GM10248 (cell line): ENCODE results near the gene GGTA1.

ENCODE experiments used
- CTCF ChIA-PET: fragments of 300-600 bp; sonication (Branson Sonifier 250); formaldehyde crosslinking; extraction: SDS; loops from one replicate; lab custom pipeline; 2021; ENCODE audit warnings: antibody characterized with exemption; lab: Yijun Ruan, JAX
- POLR2A ChIA-PET: fragments of 350-650 bp; sonication (Branson Sonifier 250); formaldehyde crosslinking; extraction: SDS; loops from one replicate; lab custom pipeline; 2020; ENCODE audit warnings: antibody characterized with exemption; lab: Yijun Ruan, JAX
- DNase-seq: peaks from one replicate; pipeline ENCODE4 v3.0.0; 2012; ENCODE audit errors: extremely low spot score
- TF ChIP-seq, protein P1 (sequence below): IDR thresholded peaks from 2 replicates; pipeline ENCODE4 v1.5.1; 2012; ENCODE audit warnings: mild to moderate bottlenecking, low read depth; ENCODE audit errors: extremely low read depth, missing control alignments, control extremely low read depth

GGTA1 gene

DNA sequence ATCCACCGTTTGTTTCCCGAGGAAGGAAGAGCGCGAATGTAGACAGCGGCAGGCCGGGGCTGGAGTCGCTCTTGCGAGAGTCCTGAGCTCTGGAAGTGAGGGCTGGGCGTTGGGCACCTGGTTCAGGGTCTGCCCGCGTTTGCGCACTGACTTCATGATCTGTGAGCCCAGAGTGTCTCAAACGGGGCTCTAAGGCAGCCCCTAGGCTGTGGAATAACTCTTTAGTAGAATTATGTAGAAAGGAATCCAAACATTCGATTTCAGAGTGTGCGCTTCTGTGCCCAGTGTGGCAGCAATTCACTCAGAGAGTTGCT is 478 bp upstream of the GGTA1 start:
- ChIA-PET CTCF (interaction anchor here (0.8 to 1.5 kb wide), 7 partner anchors 9 to 180 kb away, joined by 3 to 7 read pairs (median 3); no protein-coding TSS in a partner anchor), POLR2A (interaction anchor here (0.6 kb wide), 1 partner anchor 52 kb away, joined by 3 read pairs; no protein-coding TSS in a partner anchor)

GRCh38 chr9:121499177-121499426 is 542 bp downstream of the GGTA1 start:
- ChIA-PET CTCF (interaction anchor here (0.9 to 1.5 kb wide), 5 partner anchors 9 to 179 kb away, joined by 3 to 7 read pairs (median 4); no protein-coding TSS in a partner anchor), POLR2A (no interaction called here)
- TF ChIP-seq, protein P1, sequence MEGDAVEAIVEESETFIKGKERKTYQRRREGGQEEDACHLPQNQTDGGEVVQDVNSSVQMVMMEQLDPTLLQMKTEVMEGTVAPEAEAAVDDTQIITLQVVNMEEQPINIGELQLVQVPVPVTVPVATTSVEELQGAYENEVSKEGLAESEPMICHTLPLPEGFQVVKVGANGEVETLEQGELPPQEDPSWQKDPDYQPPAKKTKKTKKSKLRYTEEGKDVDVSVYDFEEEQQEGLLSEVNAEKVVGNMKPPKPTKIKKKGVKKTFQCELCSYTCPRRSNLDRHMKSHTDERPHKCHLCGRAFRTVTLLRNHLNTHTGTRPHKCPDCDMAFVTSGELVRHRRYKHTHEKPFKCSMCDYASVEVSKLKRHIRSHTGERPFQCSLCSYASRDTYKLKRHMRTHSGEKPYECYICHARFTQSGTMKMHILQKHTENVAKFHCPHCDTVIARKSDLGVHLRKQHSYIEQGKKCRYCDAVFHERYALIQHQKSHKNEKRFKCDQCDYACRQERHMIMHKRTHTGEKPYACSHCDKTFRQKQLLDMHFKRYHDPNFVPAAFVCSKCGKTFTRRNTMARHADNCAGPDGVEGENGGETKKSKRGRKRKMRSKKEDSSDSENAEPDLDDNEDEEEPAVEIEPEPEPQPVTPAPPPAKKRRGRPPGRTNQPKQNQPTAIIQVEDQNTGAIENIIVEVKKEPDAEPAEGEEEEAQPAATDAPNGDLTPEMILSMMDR = no peak
- DNase-seq = no peak

More for the DNA sequence above, 478 bp upstream of the GGTA1 start:
- TF ChIP-seq, protein P1 = no peak
- DNase-seq = no peak

- ChIA-PET CTCF (interaction anchor here (1.2 to 1.5 kb wide), 5 partner anchors 8 to 179 kb away, joined by 3 to 7 read pairs (median 4); no protein-coding TSS in a partner anchor), POLR2A (no interaction called here)
- TF ChIP-seq, protein P1 = no peak
- DNase-seq = no peak
These were observed 1.0 kb downstream of the GGTA1 start for GRCh38 chr9:121498487-121499176.

- TF ChIP-seq, protein P1 = peak; percentile 57
- CTCF ChIA-PET = interaction anchor here (0.6 to 1.5 kb wide), 11 partner anchors 8 to 220 kb away, joined by 3 to 7 read pairs (median 3); no protein-coding TSS in a partner anchor
- POLR2A ChIA-PET = no interaction called here
- DNase-seq = peak; percentile 87
These were observed 1.5 kb downstream of the GGTA1 start for GRCh38 chr9:121498150-121498486.

GRCh38 chr9:121495976-121496375 is 3.7 kb downstream of the GGTA1 start:
- ChIA-PET POLR2A (no interaction called here), CTCF (no interaction called here)
- TF ChIP-seq, protein P1 = no peak
- no peak for DNase-seq

DNA sequence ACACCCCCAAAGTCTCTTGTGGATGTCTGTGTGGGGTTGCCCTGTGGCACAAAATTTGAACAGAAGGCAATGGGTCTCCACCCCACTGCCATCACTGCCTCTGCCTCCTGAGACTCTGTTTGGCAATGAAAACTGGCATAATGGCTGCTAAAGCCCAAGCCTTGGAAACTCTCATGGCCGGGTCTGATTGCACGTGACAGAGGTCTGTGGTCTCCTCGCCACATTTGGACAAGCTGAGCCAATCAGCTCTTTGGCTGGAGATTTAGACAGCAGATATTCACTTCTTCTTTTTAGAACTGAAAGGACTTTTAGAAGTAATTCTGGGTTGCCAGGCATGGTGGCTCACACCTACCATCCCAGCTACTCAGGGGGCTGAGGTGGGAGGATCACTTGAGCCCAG is 5.5 kb downstream of the GGTA1 start:
- no peak for DNase-seq
- TF ChIP-seq, protein P1 = no peak
- POLR2A ChIA-PET = no interaction called here
- CTCF ChIA-PET = interaction anchor here (1.3 kb wide), 1 partner anchor 52 kb away, joined by 3 read pairs; no protein-coding TSS in a partner anchor

DNA sequence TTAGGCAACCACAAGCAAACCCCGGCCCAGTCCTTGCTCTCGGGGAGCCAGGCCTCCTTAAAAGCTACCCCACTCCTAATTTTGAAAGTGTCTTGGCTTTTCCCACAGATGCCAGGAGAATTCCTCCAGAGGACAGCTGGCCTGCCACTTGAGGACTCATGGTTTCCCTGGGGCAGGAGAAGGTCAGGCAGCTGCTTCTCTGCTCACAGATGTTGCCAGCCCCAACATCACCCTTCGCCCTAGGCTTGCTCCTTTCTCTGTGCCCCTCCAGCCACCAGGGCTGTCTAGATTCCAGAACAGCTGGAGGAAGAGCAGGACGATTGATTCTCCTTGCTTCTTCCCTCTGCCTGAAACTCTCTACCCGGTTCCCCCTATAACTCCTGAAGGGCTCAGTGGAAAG is 8.5 kb downstream of the GGTA1 start:
- CTCF ChIA-PET = interaction anchor here (1.2 to 1.6 kb wide), 4 partner anchors 8 to 35 kb away, joined by 3 to 6 read pairs (median 4); partner anchors contain the start of gene GGTA1
- TF ChIP-seq, protein P1 = no peak
- DNase-seq = no peak
- POLR2A ChIA-PET = no interaction called here
